Forelimb muscle (tissue), 1 donor: Measurements from ENCODE around the gene GRIK5. TPM values are rescaled to one million over a fixed set of nuclear protein-coding genes. Genes with fewer than 3 reads are reported as not detected.
A peak's percentile ranks its signal among the peaks of the same experiment; 100 is the strongest.

Experiments
- DNase-seq: peaks from one replicate; pipeline ENCODE4 v3.0.0-alpha.2; 2013; ENCODE audit warnings: low read depth
- polyA plus RNA-seq: library from polyadenylated mRNA; unstranded; fragments of 120-200 nt; gene quantifications from one replicate; pipeline ENCODE4 v1.2.1, GENCODE V29; 2013; ENCODE audit not compliant: insufficient read length

GRIK5 gene
- polyA plus RNA-seq, 1 donor: 2.5 TPM

DNA sequence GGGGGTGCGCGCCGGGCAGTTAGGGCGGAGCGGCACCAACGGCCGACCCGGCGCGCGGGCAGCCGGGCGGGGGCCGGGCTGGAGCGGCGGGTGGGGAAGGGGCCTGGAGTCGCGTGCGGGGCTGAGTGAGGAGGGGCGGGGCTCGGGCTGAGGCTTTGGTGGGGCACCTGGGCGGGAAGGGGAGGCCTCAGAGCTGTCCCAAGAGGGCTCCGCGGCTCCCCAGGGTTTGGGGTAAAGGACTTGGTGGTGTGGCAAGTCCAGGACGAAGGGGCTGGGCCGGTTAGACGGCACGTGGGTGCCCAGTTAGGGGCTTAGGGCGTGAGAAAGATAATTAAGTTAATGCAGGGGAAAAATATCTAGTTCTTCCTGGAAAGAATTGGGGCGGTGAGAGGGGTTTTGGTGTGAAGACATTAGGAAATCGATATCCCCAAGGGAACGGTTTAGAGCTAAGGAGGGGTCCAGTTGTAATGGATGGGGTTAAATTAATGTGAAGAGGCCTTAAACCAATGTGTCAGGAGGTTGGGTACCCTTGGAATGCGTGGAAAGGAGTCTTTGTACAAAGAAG lies 6.5 kb upstream of the GRIK5 start:
- no peak for DNase-seq

DNA sequence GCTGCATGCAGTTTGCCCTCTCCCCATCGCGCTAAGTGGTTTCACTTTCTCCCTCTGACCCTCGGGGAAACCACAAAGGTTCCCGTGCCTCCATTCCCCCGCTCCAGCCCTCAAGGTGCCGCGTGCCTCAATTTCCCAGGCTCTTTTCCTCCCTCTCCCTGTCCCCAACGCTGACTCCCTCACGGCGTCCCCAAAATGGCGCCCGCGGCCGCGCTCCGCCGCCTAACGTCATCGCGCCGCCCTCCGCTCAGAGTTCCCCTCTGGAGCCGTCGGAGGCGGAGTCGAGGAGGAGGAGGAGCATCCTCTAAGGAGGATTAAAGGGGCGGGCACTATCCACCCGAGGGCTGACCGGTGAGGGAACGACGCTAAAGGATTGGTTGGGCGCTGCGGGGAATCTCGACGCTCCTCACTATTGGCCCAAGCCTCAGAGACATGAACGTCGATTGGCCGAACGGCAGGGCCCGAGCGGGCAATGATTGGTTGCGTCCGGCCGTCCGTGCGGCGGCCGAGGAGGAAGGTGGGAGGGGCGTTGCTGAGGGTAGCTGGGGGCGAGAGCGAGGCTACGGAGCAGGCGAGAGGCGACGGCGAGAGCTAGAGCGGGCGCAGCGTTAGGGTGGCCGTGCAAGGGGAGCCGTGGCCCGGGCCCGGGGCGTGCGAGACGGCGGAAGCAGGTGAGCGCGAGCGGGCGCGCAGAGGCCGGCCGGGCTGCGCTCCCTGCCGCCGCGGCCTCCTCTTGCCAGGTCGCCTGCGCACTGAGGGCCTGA lies 5.8 kb upstream of the GRIK5 start, which contains the start of gene ZNF574:
Gene ZNF574 (plus strand): TSS at position 551 of the 764 bp plus-strand sequence. CDS start 2,441 bp downstream, outside the sequence.
- peak; percentile 99 for DNase-seq

DNA sequence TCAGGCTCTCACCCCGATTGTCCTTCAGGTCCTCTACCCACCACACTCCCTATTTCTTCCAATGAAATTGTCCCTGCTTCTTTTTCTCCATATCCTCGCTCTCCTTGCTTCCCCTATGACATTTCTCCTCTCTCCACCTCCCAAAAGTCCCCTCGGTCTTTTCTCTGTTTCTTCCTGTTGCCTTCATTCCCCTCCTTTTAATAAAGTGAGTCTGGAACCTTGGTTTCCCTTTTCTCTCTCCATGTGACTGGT lies 5.3 kb upstream of the GRIK5 start:
- DNase-seq: no peak

DNA sequence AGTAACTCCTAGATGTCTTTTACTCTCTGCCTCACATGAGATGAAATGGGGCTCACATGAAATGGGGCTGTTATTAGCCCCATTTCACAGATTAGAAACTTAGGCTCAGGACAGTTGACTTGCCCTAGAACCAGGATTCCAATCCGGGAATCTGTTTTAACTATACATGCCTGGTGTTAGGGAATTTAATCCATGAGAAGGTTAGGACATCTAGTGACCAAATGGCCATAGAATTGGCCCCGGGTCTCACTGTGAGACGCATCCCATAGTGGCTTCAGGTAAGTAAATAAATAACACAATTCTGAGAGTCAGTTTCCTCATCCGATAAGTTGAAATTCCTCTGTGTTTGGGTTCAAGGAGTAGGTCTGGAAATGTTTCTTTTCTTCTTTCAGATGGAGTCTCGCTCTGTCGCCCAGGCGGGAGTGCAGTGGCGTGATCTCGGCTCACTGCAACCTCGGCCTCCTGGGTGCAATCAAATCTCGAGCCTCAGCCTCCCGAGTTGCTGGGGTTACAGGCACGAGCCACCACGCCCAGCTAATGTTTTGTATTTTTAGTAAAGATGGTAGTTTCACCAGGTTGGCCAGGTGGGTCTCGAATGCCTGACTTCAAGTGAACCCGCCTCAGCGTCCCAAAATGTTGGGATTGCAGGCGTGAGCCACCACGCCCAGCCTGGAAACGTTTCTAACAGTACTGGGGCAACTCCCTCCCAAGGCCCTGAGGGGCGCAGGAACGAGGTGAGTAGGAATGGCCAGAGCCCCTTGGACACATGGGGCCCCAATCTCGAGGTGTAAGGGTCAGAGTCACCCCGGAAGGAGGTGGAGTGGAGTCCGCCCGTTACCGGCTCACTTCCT lies 4.7 kb upstream of the GRIK5 start:
- DNase-seq: no peak

DNA sequence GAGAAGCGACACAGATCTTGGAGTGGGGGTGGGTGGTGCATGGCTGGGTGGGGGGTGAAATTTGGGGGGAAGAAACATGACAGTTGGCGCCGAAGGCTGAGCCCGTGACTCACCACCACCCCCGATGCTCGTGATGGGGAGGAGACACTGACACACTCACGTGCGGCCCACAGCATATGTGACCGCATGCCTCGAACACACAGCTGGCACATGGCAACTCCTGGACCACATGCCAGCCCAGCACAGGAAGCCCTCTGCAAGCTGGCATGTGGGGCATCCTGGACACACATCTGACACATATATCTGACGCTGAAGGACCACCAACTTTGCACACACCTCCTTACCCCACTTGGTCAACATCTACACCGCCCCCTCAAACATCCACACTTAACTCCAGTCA lies 1.2 kb upstream of the GRIK5 start:
- DNase-seq: no peak

DNA sequence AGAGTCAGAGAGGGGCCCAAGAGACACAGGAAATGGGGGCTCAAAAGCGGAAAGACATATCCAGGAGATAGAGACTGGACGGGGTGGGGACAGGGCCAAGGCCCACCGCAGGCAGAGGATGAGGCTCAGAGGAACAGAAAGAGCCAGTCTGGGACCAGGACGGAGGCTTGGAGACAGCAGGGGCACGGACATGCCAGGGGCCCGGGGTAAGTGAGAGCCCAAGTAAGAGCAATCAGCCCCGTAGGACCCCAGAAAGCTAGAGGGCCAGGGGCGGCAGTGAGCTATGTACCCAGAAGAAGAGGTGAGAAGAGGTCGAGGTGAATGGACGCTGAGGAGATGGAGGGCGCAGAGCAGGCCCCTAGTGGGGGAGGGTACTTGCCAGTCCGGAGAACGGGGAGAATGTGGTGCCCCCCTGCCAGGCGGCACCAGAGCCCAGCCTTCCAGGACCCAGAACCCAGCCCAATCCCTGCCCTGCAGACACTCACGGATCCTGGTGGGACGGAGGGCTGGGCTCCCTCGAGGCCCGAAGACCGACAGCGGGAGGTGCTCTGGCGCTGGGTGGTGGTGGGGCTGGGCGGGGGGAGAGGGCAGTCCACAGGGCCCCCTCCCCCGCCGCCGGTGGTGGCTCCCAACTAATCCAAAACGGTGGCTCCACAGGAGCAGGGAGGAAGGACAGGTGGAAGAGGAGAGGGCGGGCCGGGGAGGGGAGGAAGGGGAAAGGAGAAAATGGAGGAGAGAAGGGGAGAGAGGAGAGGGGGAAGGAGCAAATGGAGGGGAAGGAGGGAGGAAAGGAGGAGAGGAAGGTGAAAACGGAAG lies 1.0 kb downstream of the GRIK5 start:
- DNase-seq: no peak

DNA sequence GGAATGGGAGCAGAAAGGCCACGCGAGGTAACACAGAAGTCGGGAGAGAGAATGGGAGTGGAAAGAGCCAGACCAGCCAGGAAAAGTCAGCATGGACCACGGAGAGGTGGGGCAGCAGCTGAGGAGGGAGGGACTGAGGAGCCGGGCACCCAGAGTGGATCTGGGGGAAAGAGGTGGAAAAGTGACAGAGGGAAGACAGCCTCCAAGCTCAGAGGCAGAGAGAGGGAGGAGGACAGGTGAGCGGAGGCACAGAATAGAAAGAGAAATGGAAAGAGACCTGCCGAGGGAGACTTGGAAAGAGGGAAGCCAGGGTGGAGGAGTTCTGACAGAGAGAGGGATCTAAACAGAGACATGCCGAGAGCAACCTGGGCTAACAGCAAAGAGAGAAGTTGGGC lies 1.6 kb downstream of the GRIK5 start:
- no peak for DNase-seq

DNA sequence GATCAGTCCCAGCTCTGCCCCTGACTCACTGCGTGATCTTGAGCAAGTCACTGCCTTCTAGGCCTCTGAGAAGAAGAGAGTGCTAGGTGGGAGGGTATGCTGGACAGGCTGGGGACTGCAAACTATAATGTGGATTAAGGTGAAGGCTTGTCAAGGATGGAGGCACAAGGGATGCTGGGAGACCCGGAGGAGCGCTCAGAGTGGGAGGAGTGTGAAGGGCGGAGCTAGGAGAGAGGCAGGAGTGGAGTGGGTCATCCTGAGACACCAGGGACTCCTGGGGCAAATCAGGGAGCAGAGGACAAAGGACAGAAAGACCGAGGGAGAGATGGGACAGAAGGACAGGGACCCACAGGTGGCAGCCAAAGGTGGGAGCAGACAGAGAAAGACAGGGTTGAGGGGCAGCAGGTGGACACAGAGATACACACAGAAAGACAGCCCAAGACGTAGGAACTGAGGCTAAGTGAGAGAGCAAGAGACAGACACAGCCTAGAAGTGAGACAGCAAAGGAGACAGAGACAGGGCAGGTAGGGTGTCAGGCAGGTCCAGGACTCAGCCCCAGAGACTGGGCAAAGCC lies 2.6 kb downstream of the GRIK5 start:
- no peak for DNase-seq

DNA sequence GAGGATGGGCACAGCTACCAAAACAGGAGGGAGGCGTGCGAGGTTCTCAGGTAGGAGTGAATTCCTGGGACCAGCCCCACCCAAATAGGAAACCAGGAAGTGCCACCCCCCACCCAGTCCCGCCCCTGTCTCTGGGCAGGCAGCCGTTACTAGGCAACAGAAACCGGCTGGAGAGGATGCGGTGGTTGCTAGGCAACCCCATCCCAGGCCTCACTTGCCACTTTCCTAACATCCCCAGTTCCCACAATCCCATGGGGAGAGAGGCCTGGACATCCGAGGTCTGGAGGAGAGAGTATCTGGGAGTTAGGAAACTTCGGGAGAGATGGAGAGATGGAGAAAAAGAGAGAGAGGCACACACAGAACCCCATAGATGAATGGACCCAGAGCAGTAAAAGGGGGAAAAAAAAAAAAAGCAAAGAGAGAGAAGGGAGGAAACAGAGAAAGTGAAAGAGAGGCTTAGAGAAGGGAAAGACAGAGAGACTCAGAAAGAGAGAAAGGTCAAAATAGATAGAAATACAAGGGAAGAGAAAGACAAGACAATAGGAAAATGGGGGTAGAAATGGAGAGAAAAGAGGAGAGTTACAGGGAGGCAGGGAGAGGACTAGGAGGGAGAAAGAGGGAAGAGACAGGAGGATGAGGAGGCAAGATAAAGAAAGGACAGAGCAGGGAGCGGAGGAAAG lies 3.8 kb downstream of the GRIK5 start:
- no peak for DNase-seq

DNA sequence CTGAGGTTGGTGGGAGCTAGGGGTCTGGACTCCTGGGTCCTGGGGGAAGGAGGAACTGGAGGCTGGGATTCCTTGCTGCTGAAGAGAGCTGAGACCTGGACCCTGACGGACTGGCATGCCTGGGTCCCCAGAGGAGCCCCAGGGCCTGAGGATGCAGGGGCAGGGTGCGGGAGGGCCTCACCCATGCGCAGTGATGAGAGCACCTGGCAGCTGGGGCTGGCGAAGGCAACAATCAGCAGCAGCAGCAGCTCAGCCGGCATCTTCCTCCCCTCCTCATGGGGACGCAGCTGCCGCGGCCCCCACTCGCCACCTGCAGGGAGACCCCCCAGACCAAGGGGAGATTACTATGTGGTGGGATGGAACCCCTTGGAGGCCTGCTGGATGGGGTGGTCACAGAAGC lies 4.5 kb downstream of the GRIK5 start:
- no peak for DNase-seq

DNA sequence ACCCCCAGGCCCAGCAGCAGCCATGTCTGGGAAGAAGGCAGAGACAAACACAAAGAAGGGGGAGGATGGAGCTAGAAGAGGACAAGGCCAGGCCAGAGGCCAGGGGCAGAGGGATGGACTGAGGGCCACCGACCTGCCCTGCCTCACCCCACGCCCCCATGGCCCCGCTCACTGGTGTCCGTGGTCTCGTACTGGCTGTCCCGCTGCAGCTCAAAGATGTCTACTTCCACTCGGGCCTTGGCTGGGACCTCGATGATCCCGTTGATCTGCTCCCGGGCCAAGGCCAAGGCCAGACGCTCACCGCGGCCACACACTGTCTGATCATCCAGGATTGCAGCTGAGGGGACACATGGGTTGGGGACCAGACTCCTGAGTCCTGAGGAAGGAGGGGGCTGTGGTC lies 5.0 kb downstream of the GRIK5 start:
- DNase-seq: no peak

DNA sequence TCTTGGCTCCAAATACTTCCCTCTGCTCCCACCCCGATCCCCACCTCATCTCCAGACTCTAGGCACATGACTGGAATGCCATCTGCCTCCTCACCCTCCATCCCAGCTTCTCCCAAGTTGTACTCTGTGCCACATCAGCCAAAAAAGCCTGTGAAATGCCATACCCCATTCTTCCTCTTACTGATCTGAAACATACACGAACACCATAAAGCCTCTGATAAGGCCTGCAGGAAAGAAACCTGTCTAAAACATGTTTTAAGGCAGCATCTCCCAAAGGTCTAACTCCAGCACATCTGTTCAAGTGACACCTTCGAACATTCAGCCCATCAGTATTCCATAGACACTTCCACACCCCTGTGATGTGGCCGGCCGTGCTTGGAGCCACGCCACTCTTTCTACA lies 5.6 kb downstream of the GRIK5 start:
- no peak for DNase-seq

DNA sequence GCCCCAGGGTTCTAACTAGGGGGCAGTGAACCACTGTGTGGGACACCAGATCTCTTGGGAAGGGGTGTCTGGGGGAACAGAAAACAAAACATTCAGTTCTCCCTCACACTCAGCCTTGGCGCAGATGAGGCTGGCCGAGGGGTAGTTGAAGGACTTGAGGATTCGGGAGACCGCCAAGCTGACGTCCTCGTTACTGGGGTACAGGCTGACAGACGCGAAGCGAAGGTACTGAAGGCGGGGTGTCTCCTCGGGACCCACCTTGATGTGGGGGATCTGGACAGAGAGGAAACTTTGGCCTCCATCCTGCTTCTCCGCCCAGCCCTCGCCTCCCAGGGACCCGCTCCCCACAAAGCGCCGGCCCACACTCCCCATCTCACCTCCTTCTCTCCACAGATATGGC lies 7.6 kb downstream of the GRIK5 start:
- DNase-seq: no peak

DNA sequence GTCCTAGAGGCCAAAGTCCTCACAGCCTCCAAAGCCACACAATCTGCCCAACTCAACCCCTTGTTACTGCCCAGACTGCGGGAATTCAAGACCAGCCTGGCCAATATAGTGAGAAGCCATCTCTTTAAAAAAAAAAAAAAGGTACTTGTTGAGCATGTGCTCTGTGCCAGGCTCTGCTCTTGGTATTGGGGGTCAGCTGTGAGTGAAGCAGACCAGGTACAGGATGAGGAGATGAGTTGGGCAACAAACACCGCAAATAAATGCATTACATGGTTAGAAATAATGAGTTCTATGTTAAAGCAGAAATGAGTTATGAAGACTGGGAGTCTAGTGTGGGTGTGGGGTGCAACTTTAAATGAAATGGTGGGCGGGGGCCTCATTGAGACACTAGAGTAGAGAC lies 9.9 kb downstream of the GRIK5 start:
- no peak for DNase-seq

DNA sequence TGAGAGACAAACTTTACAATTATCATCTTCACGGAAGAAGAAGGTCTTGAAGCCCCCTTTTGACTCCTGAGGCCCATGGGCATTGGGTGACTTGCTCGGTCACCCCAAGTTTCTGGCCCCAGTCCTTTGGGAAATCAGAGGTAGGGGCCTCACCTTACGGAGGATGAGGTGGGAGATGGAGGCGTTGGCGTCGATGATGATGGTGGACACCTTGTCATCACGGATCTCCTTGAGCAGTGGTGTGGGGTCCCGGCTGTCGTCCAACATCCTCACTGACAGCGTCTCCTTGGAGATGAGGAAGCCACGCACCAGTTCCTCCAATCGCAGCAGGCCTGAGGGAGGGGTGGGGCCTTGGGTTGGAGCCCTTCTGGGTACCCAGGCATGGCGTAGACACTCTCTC lies 10.8 kb downstream of the GRIK5 start:
- no peak for DNase-seq

DNA sequence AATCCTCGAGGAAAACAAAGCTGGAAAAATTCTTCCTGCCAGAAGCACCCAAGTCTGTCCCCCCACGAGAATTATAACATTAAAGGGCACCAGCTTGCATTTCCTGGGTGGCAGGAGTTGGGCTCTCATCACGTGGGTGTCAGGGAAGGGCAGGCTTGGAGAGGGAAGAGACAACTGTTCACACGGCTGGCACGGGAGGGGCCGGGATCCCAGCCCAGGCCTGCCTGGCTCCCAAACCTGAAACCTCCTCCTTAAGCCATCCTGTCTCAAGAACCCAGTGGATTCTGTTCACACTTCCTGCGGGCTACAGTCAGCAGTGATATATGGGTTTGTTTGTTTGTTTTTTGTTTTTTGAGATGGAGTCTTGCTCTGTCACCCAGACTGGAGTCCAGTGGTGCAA lies 12.2 kb downstream of the GRIK5 start:
- DNase-seq: no peak

DNA sequence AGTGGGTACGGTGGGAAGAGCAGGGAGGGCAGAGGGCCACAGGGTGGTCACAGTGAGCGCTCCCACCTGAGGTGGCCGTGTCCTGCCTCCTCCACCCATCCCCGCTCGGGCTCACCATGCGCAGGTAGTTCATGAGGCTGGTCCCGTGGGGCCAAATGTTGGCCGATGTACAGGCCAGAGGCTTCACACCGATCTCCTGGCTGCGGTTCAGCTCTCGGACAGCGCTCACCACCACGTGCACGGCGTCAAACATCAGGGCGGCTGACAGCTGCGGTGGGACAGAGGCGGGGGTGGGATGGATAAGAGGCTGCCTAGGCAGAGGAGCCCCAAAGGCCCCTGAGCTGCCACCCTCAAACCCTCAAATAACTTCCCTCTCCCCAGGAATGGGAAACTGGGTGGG lies 15.8 kb downstream of the GRIK5 start:
- DNase-seq: no peak

DNA sequence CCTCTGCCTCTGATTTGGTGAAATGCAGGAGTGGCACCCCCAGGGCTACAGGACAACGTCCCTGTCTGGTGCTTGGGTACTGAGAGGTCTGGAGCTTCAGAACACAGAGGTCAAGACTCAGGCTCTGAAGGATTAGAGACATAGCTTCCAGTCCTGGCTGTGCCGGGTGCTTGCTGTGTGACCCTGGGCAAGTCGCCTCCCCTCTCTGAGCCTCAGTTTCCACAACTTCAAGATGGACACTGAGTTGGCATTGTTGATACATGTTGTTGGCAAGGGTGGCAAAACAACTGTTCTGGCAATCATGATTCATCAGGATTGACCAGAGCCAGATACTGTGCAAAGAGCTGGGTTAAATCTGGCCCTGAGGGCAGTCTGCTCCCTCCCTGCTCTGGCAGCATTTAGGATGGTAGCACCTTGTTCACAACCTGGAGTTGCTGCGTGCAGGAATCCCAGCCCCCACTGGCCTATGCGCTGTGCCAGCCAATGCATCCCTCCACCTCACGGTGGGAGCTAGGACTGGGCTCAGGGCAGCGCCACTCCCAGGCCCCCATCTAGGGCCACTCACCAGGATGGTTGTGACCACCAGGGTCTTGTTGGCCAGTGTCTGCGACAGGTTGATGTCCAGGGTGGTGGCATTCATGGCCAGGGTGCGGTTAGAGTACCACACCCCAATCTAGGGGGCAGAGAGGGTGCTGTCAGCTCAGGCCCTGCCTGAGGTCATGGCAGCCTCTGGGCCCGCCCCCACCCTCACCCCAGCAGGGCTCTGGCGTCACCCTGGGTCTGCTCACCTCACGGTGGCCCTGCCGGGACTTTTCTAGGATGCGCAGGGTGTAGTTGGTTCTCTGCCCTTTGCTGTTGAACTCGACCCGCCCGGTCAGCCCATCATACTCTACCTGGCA lies 16.7 kb downstream of the GRIK5 start:
- no peak for DNase-seq

DNA sequence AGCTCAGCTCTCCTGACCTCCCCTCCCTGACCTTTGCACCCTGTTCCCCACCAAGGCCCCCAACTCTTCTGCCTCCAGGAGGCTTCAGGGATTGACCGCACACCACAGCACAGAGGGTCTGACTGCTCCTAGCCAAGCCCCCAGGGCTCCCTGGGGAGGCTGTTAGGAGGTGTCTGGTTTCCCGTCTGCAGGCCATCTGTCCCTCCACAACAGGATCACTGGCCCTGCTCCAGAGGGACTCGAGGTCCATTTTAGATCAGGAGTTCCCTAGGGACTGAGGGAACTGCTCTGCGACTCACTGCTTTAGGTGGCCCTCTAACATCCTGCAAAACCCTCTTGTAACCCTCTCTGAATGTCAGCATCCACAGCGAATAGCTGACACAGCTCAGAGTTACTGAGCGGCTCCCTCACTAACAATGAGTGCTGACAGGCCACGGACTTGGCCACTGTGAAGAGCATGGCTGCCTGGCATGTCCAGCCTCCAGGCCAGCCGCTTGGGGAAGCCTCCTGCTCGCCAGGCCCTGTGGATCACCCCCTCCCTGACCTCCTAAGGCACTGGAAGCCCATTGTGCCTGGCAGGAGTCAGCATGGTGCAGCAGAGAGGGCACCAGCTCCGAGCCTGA lies 17.7 kb downstream of the GRIK5 start:
- no peak for DNase-seq
